NT2/D1 (cell line): ENCODE data around the gene PLEKHG1.
A peak's percentile ranks its signal among the peaks of the same experiment; 100 is the strongest.

Experiments
- DNase-seq: peaks from one replicate; pipeline ENCODE4 v3.0.0-alpha.2; 2011; ENCODE audit warnings: low read depth, low spot score
- H3K27me3 ChIP-seq: 2 replicates; pipeline ENCODE4 v1.6.0; 2011; ENCODE audit warnings: mild to moderate bottlenecking; ENCODE audit not compliant: insufficient read length, insufficient read depth
- H3K36me3 ChIP-seq: 2 replicates; pipeline ENCODE4 v1.6.1; 2011; ENCODE audit warnings: mild to moderate bottlenecking, low read length, mixed read lengths; ENCODE audit not compliant: insufficient read depth, insufficient read length
- H3K4me1 ChIP-seq: 2 replicates; pipeline ENCODE4 v1.5.1; 2011; ENCODE audit not compliant: insufficient read depth, insufficient read length
- H3K4me3 ChIP-seq: 2 replicates; pipeline ENCODE4 v1.5.1; 2011; ENCODE audit warnings: low read depth; ENCODE audit not compliant: insufficient read length
- H3K9ac ChIP-seq: 2 replicates; pipeline ENCODE4 v1.6.0; 2011; ENCODE audit warnings: low read depth; ENCODE audit not compliant: insufficient read length
- H3K9me3 ChIP-seq: 2 replicates; pipeline ENCODE4 v1.5.1; 2011; ENCODE audit warnings: mild to moderate bottlenecking, low read length; ENCODE audit not compliant: insufficient read depth
- SUZ12 ChIP-seq: IDR thresholded peaks from 2 replicates; pipeline ENCODE4 v1.6.1; 2011; ENCODE audit not compliant: insufficient read length, insufficient read depth; ENCODE audit errors: extremely low read depth
- YY1 ChIP-seq: IDR thresholded peaks from 2 replicates; pipeline ENCODE4 v1.6.1; 2011; ENCODE audit not compliant: insufficient read length, insufficient read depth
- ZNF274 ChIP-seq: IDR thresholded peaks from 2 replicates; pipeline ENCODE4 v1.6.1; 2011; ENCODE audit warnings: mild to moderate bottlenecking, low read depth, low read length

The PLEKHG1 gene

GRCh38 chr6:150599199-150600009 lies at the start of gene PLEKHG1:
Gene PLEKHG1 (plus strand): TSS chr6:150599885. CDS start chr6:150733682, 133,797 bp downstream.
- Histone ChIP-seq H3K9ac (peak within 1 kb of the TSS; percentile 70), H3K27me3 (peaks cover 35% of the 10 kb centered on the region)
- peak; percentile 51 for DNase-seq

GRCh38 chr6:150550244-150550643 lies 49.4 kb upstream of the PLEKHG1 start:
- Histone ChIP-seq H3K9me3 (no peaks in the 10 kb centered on the region), H3K27me3 (no peaks in the 10 kb centered on the region), H3K4me1 (no peaks in the 10 kb centered on the region), H3K36me3 (no peaks in the 10 kb centered on the region), H3K9ac (no peak overlapping the region), H3K4me3 (no peak overlapping the region)
- DNase-seq = no peak
- no peak for TF ChIP-seq ZNF274
- TF ChIP-seq SUZ12 = no peak
- TF ChIP-seq YY1 = no peak

More at GRCh38 chr6:150599199-150600009, at the start of gene PLEKHG1:
- no peaks in the 10 kb centered on the region for H3K36me3 ChIP-seq
- no peaks in the 10 kb centered on the region for H3K9me3 ChIP-seq
- H3K4me1 ChIP-seq = no peaks in the 10 kb centered on the region
- TF ChIP-seq ZNF274 (no peak), SUZ12 (no peak), YY1 (no peak)
- H3K4me3 ChIP-seq = peak within 1 kb of the TSS; percentile 58

- H3K4me3 ChIP-seq = no peak overlapping the region
- no peak overlapping the region for H3K9ac ChIP-seq
- no peak for TF ChIP-seq SUZ12
- no peak for TF ChIP-seq ZNF274
- TF ChIP-seq YY1 = no peak
- no peaks in the 10 kb centered on the region for H3K4me1 ChIP-seq
- no peaks in the 10 kb centered on the region for H3K27me3 ChIP-seq
- no peaks in the 10 kb centered on the region for H3K36me3 ChIP-seq
- DNase-seq = no peak
- no peaks in the 10 kb centered on the region; the same call in 1 of the 2 replicates for H3K9me3 ChIP-seq
Observed at GRCh38 chr6:150557043-150557599, 42.6 kb upstream of the PLEKHG1 start.

GRCh38 chr6:150560004-150560883 lies 39.4 kb upstream of the PLEKHG1 start:
- H3K9ac ChIP-seq = no peak overlapping the region
- no peaks in the 10 kb centered on the region for H3K36me3 ChIP-seq
- no peaks in the 10 kb centered on the region for H3K27me3 ChIP-seq
- no peaks in the 10 kb centered on the region for H3K4me1 ChIP-seq
- no peak for TF ChIP-seq ZNF274
- no peak for TF ChIP-seq YY1
- TF ChIP-seq SUZ12 = no peak
- DNase-seq = no peak
- H3K9me3 ChIP-seq = no peaks in the 10 kb centered on the region; the same call in 1 of the 2 replicates
- no peak overlapping the region for H3K4me3 ChIP-seq

GRCh38 chr6:150560884-150561219 lies 38.8 kb upstream of the PLEKHG1 start:
- Histone ChIP-seq H3K9ac (no peak overlapping the region), H3K36me3 (no peaks in the 10 kb centered on the region), H3K9me3 (no peaks in the 10 kb centered on the region; the same call in 1 of the 2 replicates), H3K4me1 (no peaks in the 10 kb centered on the region), H3K4me3 (no peak overlapping the region), H3K27me3 (no peaks in the 10 kb centered on the region)
- DNase-seq = no peak
- TF ChIP-seq ZNF274 (no peak), YY1 (no peak), SUZ12 (no peak)

GRCh38 chr6:150565945-150566344 lies 33.7 kb upstream of the PLEKHG1 start:
- TF ChIP-seq SUZ12 = no peak
- no peak for TF ChIP-seq YY1
- TF ChIP-seq ZNF274 = no peak
- Histone ChIP-seq H3K4me1 (no peaks in the 10 kb centered on the region), H3K4me3 (no peak overlapping the region), H3K36me3 (no peaks in the 10 kb centered on the region), H3K9ac (no peak overlapping the region), H3K9me3 (no peaks in the 10 kb centered on the region), H3K27me3 (no peaks in the 10 kb centered on the region)
- DNase-seq = no peak

- Histone ChIP-seq H3K9me3 (no peaks in the 10 kb centered on the region), H3K4me1 (no peaks in the 10 kb centered on the region), H3K27me3 (no peaks in the 10 kb centered on the region), H3K9ac (no peak overlapping the region), H3K36me3 (no peaks in the 10 kb centered on the region), H3K4me3 (no peak overlapping the region)
- no peak for DNase-seq
- TF ChIP-seq SUZ12 = no peak
Observed at GRCh38 chr6:150566486-150566885, 33.2 kb upstream of the PLEKHG1 start.
